ENCODE results near the gene OMP.
"Not testable (repeated sequence)": the region's sequence is repeated elsewhere in the genome, so short reads cannot be mapped to it uniquely, and the experiment has no call there.

The OMP gene

GRCh38 chr11:77095551-77096490, 6.8 kb upstream of the OMP start:
- no peak for FAIRE-seq
- no peak for DNase-seq (ENCODE audit: insufficient read length, low spot score)
- TF ChIP-seq POLR2A (IDR thresholded peaks at IDR 0.05; ENCODE audit: low read depth, low read length) = no peak

- no peak for FAIRE-seq
- no peak for DNase-seq (ENCODE audit: insufficient read length, low spot score)
- no peak for TF ChIP-seq POLR2A (IDR thresholded peaks at IDR 0.05; ENCODE audit: low read depth, low read length)
Observed at GRCh38 chr11:77096591-77097019, 6.0 kb upstream of the OMP start.

GRCh38 chr11:77097180-77097579, 5.5 kb upstream of the OMP start:
- not testable (repeated sequence) for FAIRE-seq; DNase-seq (ENCODE audit: insufficient read length, low spot score)

GRCh38 chr11:77100166-77101042, 2.2 kb upstream of the OMP start:
- DNase-seq (ENCODE audit: insufficient read length, low spot score) (no peak), FAIRE-seq (no peak)
- no peak for TF ChIP-seq POLR2A (IDR thresholded peaks at IDR 0.05; ENCODE audit: low read depth, low read length)

- TF ChIP-seq POLR2A (IDR thresholded peaks at IDR 0.05; ENCODE audit: low read depth, low read length) = no peak
- no peak for FAIRE-seq
- DNase-seq (ENCODE audit: insufficient read length, low spot score) = peak; percentile 74
Observed at GRCh38 chr11:77101043-77101537, 1.6 kb upstream of the OMP start.

- FAIRE-seq (no peak), DNase-seq (ENCODE audit: insufficient read length, low spot score) (no peak)
- no peak for TF ChIP-seq POLR2A (IDR thresholded peaks at IDR 0.05; ENCODE audit: low read depth, low read length)
Observed at GRCh38 chr11:77103319-77103718, 679 bp downstream of the OMP start.

GRCh38 chr11:77104727-77105126, 2.1 kb downstream of the OMP start:
- FAIRE-seq = no peak
- no peak for TF ChIP-seq POLR2A (IDR thresholded peaks at IDR 0.05; ENCODE audit: low read depth, low read length)

GRCh38 chr11:77106321-77106720, 3.7 kb downstream of the OMP start:
- no peak for TF ChIP-seq POLR2A (IDR thresholded peaks at IDR 0.05; ENCODE audit: low read depth, low read length)
- FAIRE-seq (no peak), DNase-seq (ENCODE audit: insufficient read length, low spot score) (peak; percentile 70)

More at GRCh38 chr11:77104727-77105126, 2.1 kb downstream of the OMP start:
- DNase-seq (ENCODE audit: insufficient read length, low spot score) = peak; percentile 78

- FAIRE-seq (no peak), DNase-seq (ENCODE audit: insufficient read length, low spot score) (no peak)
Observed at GRCh38 chr11:77106759-77107158, 4.1 kb downstream of the OMP start.

GRCh38 chr11:77107950-77108349, 5.3 kb downstream of the OMP start:
- FAIRE-seq (peak; percentile 76), DNase-seq (ENCODE audit: insufficient read length, low spot score) (peak; percentile 96)
- TF ChIP-seq POLR2A (IDR thresholded peaks at IDR 0.05; ENCODE audit: low read depth, low read length) = no peak

More at GRCh38 chr11:77106759-77107158, 4.1 kb downstream of the OMP start:
- no peak for TF ChIP-seq POLR2A (IDR thresholded peaks at IDR 0.05; ENCODE audit: low read depth, low read length)

- DNase-seq (ENCODE audit: insufficient read length, low spot score) (no peak), FAIRE-seq (no peak)
- TF ChIP-seq POLR2A (IDR thresholded peaks at IDR 0.05; ENCODE audit: low read depth, low read length) = 0 out of 2 replicates have a peak, but pooled peaks have one; percentile 1
Observed at GRCh38 chr11:77108436-77108835, 5.8 kb downstream of the OMP start.

GRCh38 chr11:77109236-77110019, 6.8 kb downstream of the OMP start:
- DNase-seq (ENCODE audit: insufficient read length, low spot score) (peak; percentile 46), FAIRE-seq (no peak)
- TF ChIP-seq POLR2A (IDR thresholded peaks at IDR 0.05; ENCODE audit: low read depth, low read length) = no peak

GRCh38 chr11:77110836-77111235, 8.2 kb downstream of the OMP start:
- no peak for TF ChIP-seq POLR2A (IDR thresholded peaks at IDR 0.05; ENCODE audit: low read depth, low read length)
- DNase-seq (ENCODE audit: insufficient read length, low spot score) (no peak), FAIRE-seq (no peak)
